GM12878 (cell line): ENCODE measurements around the gene MAPK8. TPM values are rescaled to one million over a fixed set of nuclear protein-coding genes. Genes with fewer than 3 reads are reported as not detected.

Experiments
- BACH1 ChIP-seq: fragments of 450-650 bp; IDR thresholded peaks from 2 replicates; pipeline ENCODE4 v1.6.1; 2017; ENCODE audit warnings: mild to moderate bottlenecking, borderline replicate concordance
- CBX5 ChIP-seq: sonication (generic); IDR thresholded peaks from 2 replicates; pipeline ENCODE4 v1.6.1; 2016; ENCODE audit warnings: low read depth, moderate library complexity, mild to moderate bottlenecking, inconsistent platforms
- MYB ChIP-seq: fragments of 150-350 bp; IDR thresholded peaks from 2 replicates; pipeline ENCODE4 v1.6.1; 2014; ENCODE audit warnings: mild to moderate bottlenecking, low read depth, low read length, borderline replicate concordance
- polyA plus RNA-seq, 11 experiments: library from polyadenylated mRNA; depleted of rRNA in 4 of 11; unstranded in 6 of 11; stranded (reverse) in 5 of 11; fragments of >200 nt; fragmentation: Nextera tagmentation in 4 of 11; fragmentation: Illumina TruSeq in 1 of 11; extraction: Ambion mirVana in 4 of 11; extraction: Trizol in 1 of 11; gene quantifications; 1 replicate in 1 of 11; 2 replicates in 10 of 11; pipeline versions ENCODE4 v1.2.1 to v1.2.3, GENCODE V29; 2011 to 2016; ENCODE audit warnings: inconsistent platforms in 2 of 11, missing spikeins in 2 of 11, low read depth in 1 of 11
- total RNA-seq, 4 experiments: library from RNA; depleted of rRNA in 3 of 4; stranded (reverse); fragments of >200 nt in 3 of 4; fragmentation: Illumina TruSeq in 1 of 4; extraction: Trizol in 1 of 4; gene quantifications; 2 replicates each; pipeline versions ENCODE4 v1.2.1 to v1.2.3, GENCODE V29; 2013 to 2021
- TF ChIP-seq, protein P1 (sequence below): fragments of 450-650 bp; formaldehyde crosslinking; IDR thresholded peaks from 2 replicates; pipeline ENCODE4 v1.4.0; 2020; ENCODE audit warnings: mild to moderate bottlenecking, moderate library complexity
- TF ChIP-seq, protein P2 (sequence below): IDR thresholded peaks from 2 replicates; pipeline ENCODE4 v1.6.1; 2012; ENCODE audit warnings: low read depth, low read length, improper control_type of control experiment
- TF ChIP-seq, protein P3 (sequence below): fragments of 450-650 bp; IDR thresholded peaks from 2 replicates; pipeline ENCODE4 v1.6.1; 2018; ENCODE audit warnings: borderline replicate concordance, mild to moderate bottlenecking; ENCODE audit not compliant: partially characterized antibody

The MAPK8 gene
- total and polyA plus RNA-seq, 10 of the 15 experiments (the other 5 are each of a cell fraction or from before 2014, with no cell fraction given) = 3.9 to 102 (median 40.0) TPM

DNA sequence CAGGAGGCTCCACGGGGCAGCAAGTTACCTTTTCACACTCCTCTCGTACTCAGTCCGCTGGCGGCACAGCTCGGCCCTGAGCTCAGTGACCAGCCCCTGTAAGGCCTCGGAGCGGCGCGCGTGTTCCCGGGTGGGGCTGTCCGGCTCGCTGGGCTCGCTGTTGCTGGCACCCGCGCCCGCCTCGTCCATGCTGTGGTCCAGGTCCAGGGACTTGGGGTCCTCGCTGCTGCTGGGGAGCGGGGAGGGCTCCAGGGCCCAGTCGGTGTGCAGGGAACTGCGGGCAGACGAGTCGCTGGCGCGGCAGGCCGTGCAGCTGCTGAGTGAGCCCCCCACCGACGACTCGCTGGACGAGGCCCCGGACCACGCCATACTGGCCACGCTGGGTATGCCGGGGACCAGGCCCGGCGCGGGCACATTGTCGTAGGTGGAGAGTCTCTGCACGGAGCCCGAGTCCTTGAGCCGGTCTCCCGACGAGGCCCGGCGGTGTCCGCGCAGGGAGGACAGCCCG is 143.8 kb downstream of the MAPK8 start (continued):
- TF ChIP-seq, protein P1, sequence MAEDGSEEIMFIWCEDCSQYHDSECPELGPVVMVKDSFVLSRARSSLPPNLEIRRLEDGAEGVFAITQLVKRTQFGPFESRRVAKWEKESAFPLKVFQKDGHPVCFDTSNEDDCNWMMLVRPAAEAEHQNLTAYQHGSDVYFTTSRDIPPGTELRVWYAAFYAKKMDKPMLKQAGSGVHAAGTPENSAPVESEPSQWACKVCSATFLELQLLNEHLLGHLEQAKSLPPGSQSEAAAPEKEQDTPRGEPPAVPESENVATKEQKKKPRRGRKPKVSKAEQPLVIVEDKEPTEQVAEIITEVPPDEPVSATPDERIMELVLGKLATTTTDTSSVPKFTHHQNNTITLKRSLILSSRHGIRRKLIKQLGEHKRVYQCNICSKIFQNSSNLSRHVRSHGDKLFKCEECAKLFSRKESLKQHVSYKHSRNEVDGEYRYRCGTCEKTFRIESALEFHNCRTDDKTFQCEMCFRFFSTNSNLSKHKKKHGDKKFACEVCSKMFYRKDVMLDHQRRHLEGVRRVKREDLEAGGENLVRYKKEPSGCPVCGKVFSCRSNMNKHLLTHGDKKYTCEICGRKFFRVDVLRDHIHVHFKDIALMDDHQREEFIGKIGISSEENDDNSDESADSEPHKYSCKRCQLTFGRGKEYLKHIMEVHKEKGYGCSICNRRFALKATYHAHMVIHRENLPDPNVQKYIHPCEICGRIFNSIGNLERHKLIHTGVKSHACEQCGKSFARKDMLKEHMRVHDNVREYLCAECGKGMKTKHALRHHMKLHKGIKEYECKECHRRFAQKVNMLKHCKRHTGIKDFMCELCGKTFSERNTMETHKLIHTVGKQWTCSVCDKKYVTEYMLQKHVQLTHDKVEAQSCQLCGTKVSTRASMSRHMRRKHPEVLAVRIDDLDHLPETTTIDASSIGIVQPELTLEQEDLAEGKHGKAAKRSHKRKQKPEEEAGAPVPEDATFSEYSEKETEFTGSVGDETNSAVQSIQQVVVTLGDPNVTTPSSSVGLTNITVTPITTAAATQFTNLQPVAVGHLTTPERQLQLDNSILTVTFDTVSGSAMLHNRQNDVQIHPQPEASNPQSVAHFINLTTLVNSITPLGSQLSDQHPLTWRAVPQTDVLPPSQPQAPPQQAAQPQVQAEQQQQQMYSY = no peak
- TF ChIP-seq, protein P2, sequence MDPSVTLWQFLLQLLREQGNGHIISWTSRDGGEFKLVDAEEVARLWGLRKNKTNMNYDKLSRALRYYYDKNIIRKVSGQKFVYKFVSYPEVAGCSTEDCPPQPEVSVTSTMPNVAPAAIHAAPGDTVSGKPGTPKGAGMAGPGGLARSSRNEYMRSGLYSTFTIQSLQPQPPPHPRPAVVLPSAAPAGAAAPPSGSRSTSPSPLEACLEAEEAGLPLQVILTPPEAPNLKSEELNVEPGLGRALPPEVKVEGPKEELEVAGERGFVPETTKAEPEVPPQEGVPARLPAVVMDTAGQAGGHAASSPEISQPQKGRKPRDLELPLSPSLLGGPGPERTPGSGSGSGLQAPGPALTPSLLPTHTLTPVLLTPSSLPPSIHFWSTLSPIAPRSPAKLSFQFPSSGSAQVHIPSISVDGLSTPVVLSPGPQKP = no peak
- TF ChIP-seq MYB (no peak), CBX5 (no peak), BACH1 (no peak)
- TF ChIP-seq, protein P3, sequence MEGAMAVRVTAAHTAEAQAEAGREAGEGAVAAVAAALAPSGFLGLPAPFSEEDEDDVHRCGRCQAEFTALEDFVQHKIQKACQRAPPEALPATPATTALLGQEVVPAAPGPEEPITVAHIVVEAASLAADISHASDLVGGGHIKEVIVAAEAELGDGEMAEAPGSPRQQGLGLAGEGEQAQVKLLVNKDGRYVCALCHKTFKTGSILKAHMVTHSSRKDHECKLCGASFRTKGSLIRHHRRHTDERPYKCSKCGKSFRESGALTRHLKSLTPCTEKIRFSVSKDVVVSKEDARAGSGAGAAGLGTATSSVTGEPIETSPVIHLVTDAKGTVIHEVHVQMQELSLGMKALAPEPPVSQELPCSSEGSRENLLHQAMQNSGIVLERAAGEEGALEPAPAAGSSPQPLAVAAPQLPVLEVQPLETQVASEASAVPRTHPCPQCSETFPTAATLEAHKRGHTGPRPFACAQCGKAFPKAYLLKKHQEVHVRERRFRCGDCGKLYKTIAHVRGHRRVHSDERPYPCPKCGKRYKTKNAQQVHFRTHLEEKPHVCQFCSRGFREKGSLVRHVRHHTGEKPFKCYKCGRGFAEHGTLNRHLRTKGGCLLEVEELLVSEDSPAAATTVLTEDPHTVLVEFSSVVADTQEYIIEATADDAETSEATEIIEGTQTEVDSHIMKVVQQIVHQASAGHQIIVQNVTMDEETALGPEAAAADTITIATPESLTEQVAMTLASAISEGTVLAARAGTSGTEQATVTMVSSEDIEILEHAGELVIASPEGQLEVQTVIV = no peak
- TF ChIP-seq, all 136 proteins: peak for 0
